IMR-90 (cell line): Measurements from ENCODE around the gene DCDC1. TPM values are rescaled to one million over a fixed set of nuclear protein-coding genes. Genes with fewer than 3 reads are reported as not detected.

Experiments
- ATAC-seq: fragments of 200-7000 bp; cut with Tn5 transposase; 2 replicates; pipeline ENCODE4 v1.9.1; 2020; ENCODE audit warnings: low read depth, mild to moderate bottlenecking, moderate library complexity
- BruUV-seq: library from RNA; stranded (reverse); fragments of 400-500 nt; replicated peaks from 2 replicates; lab custom pipeline; 2021; lab: Mats Ljungman, UMichigan
- CTCF ChIA-PET: fragments of 300-600 bp; formaldehyde crosslinking; extraction: SDS; loops from one replicate; lab custom pipeline; 2021; ENCODE audit warnings: antibody characterized with exemption; lab: Yijun Ruan, JAX
- POLR2A ChIA-PET: fragments of 300-600 bp; sonication (Branson Sonifier 250); formaldehyde crosslinking; loops from one replicate; lab custom pipeline; 2022; ENCODE audit warnings: antibody characterized with exemption; ENCODE audit not compliant: unreplicated experiment; lab: Charles Lee
- DNase-seq: peaks from one replicate; pipeline ENCODE4 v3.0.0; 2013
- H2AFZ ChIP-seq: replicated peaks from 2 replicates; pipeline ENCODE3; 2013; ENCODE audit warnings: low read length, mild to moderate bottlenecking; ENCODE audit not compliant: poor library complexity
- H2AK5ac ChIP-seq: 2 replicates; pipeline ENCODE4 v1.6.1; 2013; ENCODE audit warnings: low read depth, low read length, inconsistent platforms
- H2AK9ac ChIP-seq: replicated peaks from 2 replicates; pipeline ENCODE3; 2013; ENCODE audit warnings: mild to moderate bottlenecking, low read depth, low read length, moderate library complexity; ENCODE audit not compliant: poor library complexity
- H2BK120ac ChIP-seq: 2 replicates; pipeline ENCODE4 v1.6.1; 2013; ENCODE audit warnings: low read depth, low read length, inconsistent platforms
- H2BK15ac ChIP-seq: 3 replicates; pipeline ENCODE4 v1.6.1; 2013; ENCODE audit warnings: low read depth, low read length, inconsistent platforms
- H2BK20ac ChIP-seq: 2 replicates; pipeline ENCODE4 v1.6.1; 2013; ENCODE audit warnings: low read depth, mild to moderate bottlenecking, inconsistent platforms, low read length, moderate library complexity
- H2BK5ac ChIP-seq: 2 replicates; pipeline ENCODE4 v1.6.1; 2013; ENCODE audit warnings: mild to moderate bottlenecking, low read depth, low read length, inconsistent platforms; ENCODE audit not compliant: poor library complexity, severe bottlenecking
- H3K14ac ChIP-seq: replicated peaks from 2 replicates; pipeline ENCODE4 v1.6.1; 2013; ENCODE audit warnings: low read depth, low read length, inconsistent platforms
- H3K18ac ChIP-seq: 2 replicates; pipeline ENCODE4 v1.6.1; 2013; ENCODE audit warnings: low read depth, low read length, control low read depth
- H3K23ac ChIP-seq: 2 replicates; pipeline ENCODE4 v1.6.1; 2013; ENCODE audit warnings: low read depth, low read length, inconsistent platforms
- H3K27ac ChIP-seq: 2 replicates; pipeline ENCODE4 v1.5.1; 2013; ENCODE audit warnings: mild to moderate bottlenecking, control low read depth, low read length; ENCODE audit not compliant: insufficient read depth
- H3K27me3 ChIP-seq: 2 replicates; pipeline ENCODE4 v1.6.1; 2013; ENCODE audit warnings: low read length; ENCODE audit not compliant: control insufficient read depth, insufficient read depth
- H3K36me3 ChIP-seq: 2 replicates; pipeline ENCODE4 v1.6.1; 2013; ENCODE audit warnings: low read length, mixed read lengths; ENCODE audit not compliant: control insufficient read depth, insufficient read depth
- H3K4ac ChIP-seq: 2 replicates; pipeline ENCODE4 v1.6.1; 2013; ENCODE audit warnings: low read depth, low read length, inconsistent platforms
- H3K4me1 ChIP-seq: 2 replicates; pipeline ENCODE4 v1.6.1; 2013; ENCODE audit warnings: low read length, mixed read lengths; ENCODE audit not compliant: control insufficient read depth, insufficient read depth
- H3K4me2 ChIP-seq: 2 replicates; pipeline ENCODE4 v1.6.1; 2013; ENCODE audit warnings: low read depth, mild to moderate bottlenecking, control low read depth, low read length, moderate library complexity
- H3K4me3 ChIP-seq: 2 replicates; pipeline ENCODE4 v1.5.1; 2013; ENCODE audit warnings: low read depth, mild to moderate bottlenecking, control low read depth, low read length, moderate library complexity; ENCODE audit not compliant: insufficient read depth
- H3K56ac ChIP-seq: 2 replicates; pipeline ENCODE4 v1.6.1; 2013; ENCODE audit warnings: low read length, inconsistent platforms; ENCODE audit not compliant: insufficient read depth; ENCODE audit errors: extremely low read depth
- H3K79me1 ChIP-seq, 2 experiments: 2 replicates each; pipeline ENCODE4 v1.6.1; 2013; ENCODE audit warnings: low read length in 2 of 2, inconsistent platforms in 1 of 2, low read depth in 1 of 2
- H3K9ac ChIP-seq: 2 replicates; pipeline ENCODE4 v1.6.1; 2013; ENCODE audit warnings: low read depth, low read length, control low read depth
- H3K9me1 ChIP-seq: 2 replicates; pipeline ENCODE4 v1.6.1; 2013; ENCODE audit warnings: low read length, inconsistent platforms; ENCODE audit not compliant: insufficient read depth
- H3K9me3 ChIP-seq: 2 replicates; pipeline ENCODE4 v1.6.1; 2013; ENCODE audit warnings: low read length; ENCODE audit not compliant: control insufficient read depth, insufficient read depth
- H4K20me1 ChIP-seq: 2 replicates; pipeline ENCODE4 v1.6.1; 2013; ENCODE audit warnings: low read length, inconsistent platforms; ENCODE audit not compliant: insufficient read depth
- H4K5ac ChIP-seq: 2 replicates; pipeline ENCODE4 v1.6.1; 2013; ENCODE audit warnings: mild to moderate bottlenecking, low read depth, low read length, control low read depth
- H4K8ac ChIP-seq, 2 experiments: 2 replicates each; pipeline ENCODE4 v1.6.1; 2013; ENCODE audit warnings: low read depth in 2 of 2, low read length in 2 of 2, control low read depth in 1 of 2, inconsistent platforms in 1 of 2
- H4K91ac ChIP-seq: 2 replicates; pipeline ENCODE4 v1.6.1; 2013; ENCODE audit warnings: low read depth, low read length, inconsistent platforms; ENCODE audit not compliant: insufficient read depth
- BHLHE40 ChIP-seq: fragments of 150-350 bp; IDR thresholded peaks from 2 replicates; pipeline ENCODE4 v1.6.1; 2016; ENCODE audit warnings: mild to moderate bottlenecking, low read depth, low read length
- CHD1 ChIP-seq: IDR thresholded peaks from 2 replicates; pipeline ENCODE4 v1.6.1; 2012; ENCODE audit warnings: low read depth, low read length, improper control_type of control experiment
- MAFK ChIP-seq: IDR thresholded peaks from 2 replicates; pipeline ENCODE4 v1.6.1; 2012; ENCODE audit warnings: low read depth, low read length, improper control_type of control experiment
- MXI1 ChIP-seq: IDR thresholded peaks from 2 replicates; pipeline ENCODE4 v1.6.1; 2012; ENCODE audit warnings: low read depth, mild to moderate bottlenecking, low read length, moderate library complexity, borderline replicate concordance
- RAD21 ChIP-seq: IDR thresholded peaks from 2 replicates; pipeline ENCODE4 v1.6.1; 2012; ENCODE audit warnings: low read length, improper control_type of control experiment
- RCOR1 ChIP-seq: IDR thresholded peaks from 2 replicates; pipeline ENCODE4 v1.6.1; 2012; ENCODE audit warnings: mild to moderate bottlenecking, low read length, improper control_type of control experiment; ENCODE audit not compliant: insufficient replicate concordance
- RFX5 ChIP-seq: IDR thresholded peaks from 2 replicates; pipeline ENCODE4 v1.8.0; 2012; ENCODE audit warnings: low read depth, mild to moderate bottlenecking, low read length, moderate library complexity
- WGBS, 2 experiments: methylation state at CpG; one replicate each; pipeline versions ENCODE4 v1.1.5 to v1.1.7; 2013; ENCODE audit warnings: missing lambda C conversion rate in 2 of 2; ENCODE audit not compliant: insufficient read length in 1 of 2; ENCODE audit errors: extremely low coverage in 2 of 2; 5-methylcytosine and 5-hydroxymethylcytosine counted together
- dilution Hi-C: fragments of 300-500 bp; cut with HindIII; formaldehyde crosslinking; loops from one replicate; pipeline ENCODE4 v1.14.3; 2018; ENCODE audit warnings: low sequenced_read_pairs; ENCODE audit not compliant: unreplicated experiment
- in situ Hi-C: fragments of 300-500 bp; cut with MboI; formaldehyde crosslinking; loops from 3 replicates; pipeline ENCODE4 v1.14.3; 2019; ENCODE audit warnings: low sequenced_read_pairs, inconsistent platforms, mixed read lengths
- intact Hi-C: fragments of 100-400 bp; cut with micrococcal nuclease; formaldehyde crosslinking; loops from 2 replicates; pipeline ENCODE4 v1.10.0; 2022
- polyA plus RNA-seq, 3 experiments: library from polyadenylated mRNA; depleted of rRNA; stranded (reverse); fragments of >200 nt; gene quantifications; 2 replicates each; pipeline ENCODE4 v1.2.3, GENCODE V29; 2012; ENCODE audit warnings: low replicate concordance in 1 of 3
- total RNA-seq: library from RNA; depleted of rRNA; stranded (reverse); fragments of >200 nt; gene quantifications from 2 replicates; pipeline ENCODE4 v1.2.3, GENCODE V29; 2012

The DCDC1 gene
- total and polyA plus RNA-seq, 2 of the 4 experiments (the other 2 are of a cell fraction): not detected

DNA sequence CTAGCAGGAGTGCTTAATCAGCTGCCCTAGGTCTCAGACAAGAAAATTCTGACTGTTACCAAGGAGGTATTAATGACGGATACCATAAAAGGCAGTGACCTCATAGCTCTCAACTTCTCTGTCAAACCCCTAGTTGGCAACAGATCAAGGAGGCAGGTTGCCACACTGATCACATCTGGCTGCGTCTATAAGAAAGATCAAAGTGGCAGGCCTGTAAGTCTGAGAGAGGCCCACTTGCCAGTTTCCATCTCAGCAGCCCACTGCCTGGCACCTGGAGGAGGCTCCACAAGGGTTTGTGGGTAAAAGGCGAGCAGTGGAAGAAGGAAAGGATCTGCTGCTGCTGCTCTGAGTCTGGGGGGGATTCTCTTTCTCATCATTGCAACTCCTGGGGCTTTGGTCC is 543.8 kb downstream of the DCDC1 start:
- Histone ChIP-seq H2AK5ac (no peak overlapping the region), H2AFZ (no peak overlapping the region), H3K4me1 (no peaks in the 10 kb centered on the region), H3K9me1 (no peaks in the 10 kb centered on the region), H3K27me3 (no peaks in the 10 kb centered on the region), H3K23ac (no peak overlapping the region), H3K4me3 (no peak overlapping the region), H2BK120ac (no peak overlapping the region), H3K9ac (no peak overlapping the region), H3K18ac (no peak overlapping the region), H4K8ac (no peak overlapping the region), H3K9me3 (no peaks in the 10 kb centered on the region), H3K56ac (no peak overlapping the region), H2BK5ac (no peak overlapping the region), H3K79me1 (no peaks in the 10 kb centered on the region), H2BK15ac (no peak overlapping the region), H3K4ac (no peak overlapping the region), H3K27ac (no peak overlapping the region), H2AK9ac (no peak overlapping the region), H2BK20ac (no peak overlapping the region), H3K36me3 (no peaks in the 10 kb centered on the region), H4K20me1 (no peaks in the 10 kb centered on the region), H4K91ac (no peak overlapping the region), H4K5ac (no peak overlapping the region), H3K4me2 (no peak overlapping the region), H3K14ac (no peak overlapping the region)
- dilution Hi-C loops: no loop called here
- POLR2A ChIA-PET: no interaction called here
- TF ChIP-seq RCOR1 (no peak), RAD21 (no peak), BHLHE40 (no peak), CHD1 (no peak), RFX5 (no peak), MAFK (no peak), MXI1 (no peak)
- no CpG with 5 or more reads among the region's 3 CpGs for WGBS, 2 experiments
- BruUV-seq: no TSS peak
- CTCF ChIA-PET: no interaction called here
- ATAC-seq: no peak
- intact Hi-C loops: no loop called here
- DNase-seq: no peak
- in situ Hi-C loops: no loop called here
